Central memory CD4-positive, alpha-beta T cell (primary cell): ENCODE data around the gene USP25.

Experiments
- DNase-seq: peaks from one replicate; pipeline ENCODE4 v3.0.0; 2022

The USP25 gene

GRCh38 chr21:15874615-15875014, 144.8 kb downstream of the USP25 start:
- no peak for DNase-seq

- DNase-seq = no peak
Measured at GRCh38 chr21:15875286-15875685, 145.5 kb downstream of the USP25 start.

GRCh38 chr21:15893902-15894301, 164.1 kb downstream of the USP25 start:
- no peak for DNase-seq

GRCh38 chr21:15894596-15894995, 164.8 kb downstream of the USP25 start:
- no peak for DNase-seq

GRCh38 chr21:15895142-15896106, 165.6 kb downstream of the USP25 start:
- no peak for DNase-seq

GRCh38 chr21:15896501-15896900, 166.7 kb downstream of the USP25 start:
- no peak for DNase-seq

GRCh38 chr21:15904389-15904788, 174.6 kb downstream of the USP25 start:
- no peak for DNase-seq

- no peak for DNase-seq
Measured at GRCh38 chr21:15908187-15908586, 178.4 kb downstream of the USP25 start.

GRCh38 chr21:15928196-15928595, 198.4 kb downstream of the USP25 start:
- DNase-seq = no peak

GRCh38 chr21:15928686-15929425, 199.1 kb downstream of the USP25 start:
- no peak for DNase-seq

GRCh38 chr21:15929536-15929935, 199.8 kb downstream of the USP25 start:
- DNase-seq = no peak
